MG63 (cell line): ENCODE data around the gene KDM5C. TPM values are rescaled to one million over a fixed set of nuclear protein-coding genes. Genes with fewer than 3 reads are reported as not detected.

ENCODE experiments used
- DNase-seq: peaks from one replicate; pipeline ENCODE4 v3.0.0-alpha.2; 2020
- H3K27me3 ChIP-seq: fragments of 250-450 bp; sonication (Bioruptor Pico); 2 replicates; pipeline ENCODE4 v1.5.1; 2020; ENCODE audit warnings: mild to moderate bottlenecking, moderate library complexity
- H3K36me3 ChIP-seq: fragments of 250-450 bp; sonication (Bioruptor Pico); 2 replicates; pipeline ENCODE4 v1.5.1; 2020; ENCODE audit warnings: mild to moderate bottlenecking, moderate library complexity
- H3K4me3 ChIP-seq: fragments of 250-450 bp; sonication (Bioruptor Pico); 2 replicates; pipeline ENCODE4 v1.5.1; 2020; ENCODE audit warnings: mild to moderate bottlenecking, moderate library complexity
- H3K9me3 ChIP-seq: fragments of 250-450 bp; sonication (Bioruptor Pico); 2 replicates; pipeline ENCODE4 v1.5.1; 2020; ENCODE audit warnings: mild to moderate bottlenecking, moderate library complexity
- total RNA-seq: library from RNA; depleted of rRNA; stranded (reverse); fragments of >200 nt; shearing (Covaris generic); gene quantifications from 2 replicates; pipeline ENCODE4 v1.2.3, GENCODE V29; 2014; ENCODE audit warnings: low replicate concordance

KDM5C gene
- total RNA-seq, 1 experiment from 2014 or later = 63.8 TPM

DNA sequence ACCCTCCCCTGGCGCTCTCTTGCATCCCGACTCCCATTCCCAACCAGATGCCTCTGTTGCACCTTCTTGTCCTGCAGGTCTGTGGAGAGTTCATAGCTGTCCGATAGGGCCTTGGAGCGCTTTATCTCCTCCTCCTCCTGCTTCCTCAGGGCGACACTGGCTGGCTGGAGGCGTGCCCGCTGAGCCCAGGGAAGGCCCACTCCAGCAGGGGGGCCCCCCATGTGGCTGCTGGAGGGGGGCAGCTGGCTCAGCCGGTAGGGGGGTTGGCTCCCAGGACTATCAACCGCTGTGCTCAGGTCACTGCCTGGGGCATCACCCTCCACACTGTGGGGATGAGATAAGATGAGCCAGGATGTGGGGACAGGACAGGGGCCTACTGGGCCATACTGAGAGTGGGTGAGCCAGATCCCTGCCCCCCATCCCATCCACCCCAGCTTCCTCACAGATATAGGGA is 30.8 kb upstream of the KDM5C start:
- Histone ChIP-seq H3K4me3 (no peak overlapping the region), H3K27me3 (no peaks in the 10 kb centered on the region), H3K36me3 (no peaks in the 10 kb centered on the region), H3K9me3 (no peaks in the 10 kb centered on the region)
- DNase-seq = no peak

DNA sequence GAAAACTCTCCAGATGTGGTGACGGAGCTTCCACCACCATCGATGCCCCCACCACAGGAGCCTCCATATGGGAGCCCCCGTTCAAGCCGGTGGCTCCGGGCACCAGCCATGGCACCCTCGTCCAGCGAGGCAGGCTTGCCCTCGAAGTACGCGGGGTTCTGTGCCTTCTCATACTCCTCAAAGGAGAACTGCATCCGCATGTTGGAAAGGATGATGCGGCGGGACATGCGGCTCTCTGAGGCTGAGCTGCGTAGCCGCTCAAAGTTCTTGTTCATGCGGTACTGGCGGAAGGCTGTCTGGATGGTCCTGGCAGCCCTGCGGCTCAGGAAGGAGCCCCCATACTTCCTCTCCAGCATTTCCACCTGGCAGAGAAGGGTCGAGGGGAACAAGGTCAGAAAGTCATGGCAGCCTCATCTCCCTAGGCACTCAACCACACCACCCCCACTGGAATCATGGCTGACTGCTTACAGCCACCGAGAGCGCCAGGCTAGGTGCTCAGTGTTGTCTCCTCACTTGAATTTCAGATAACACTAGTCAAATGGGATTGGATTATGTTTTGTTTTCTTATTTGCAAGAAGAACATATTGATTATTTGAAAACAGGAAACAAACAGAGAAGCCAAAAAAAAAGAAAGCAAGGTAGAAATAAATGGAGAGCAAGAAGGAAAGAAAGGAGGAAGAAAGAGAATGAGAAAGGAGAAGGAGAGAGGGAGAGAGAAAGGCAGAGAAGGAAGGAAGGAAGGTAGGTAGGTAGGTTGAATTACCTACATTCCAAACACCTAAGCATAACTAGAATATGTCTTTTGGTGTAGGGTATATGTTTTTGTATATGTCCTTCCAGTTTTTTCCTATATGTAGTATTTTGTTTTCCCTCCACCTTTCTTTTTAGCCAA is 29.8 kb upstream of the KDM5C start:
- Histone ChIP-seq H3K36me3 (no peaks in the 10 kb centered on the region), H3K4me3 (no peak overlapping the region), H3K27me3 (no peaks in the 10 kb centered on the region), H3K9me3 (no peaks in the 10 kb centered on the region)
- no peak for DNase-seq

DNA sequence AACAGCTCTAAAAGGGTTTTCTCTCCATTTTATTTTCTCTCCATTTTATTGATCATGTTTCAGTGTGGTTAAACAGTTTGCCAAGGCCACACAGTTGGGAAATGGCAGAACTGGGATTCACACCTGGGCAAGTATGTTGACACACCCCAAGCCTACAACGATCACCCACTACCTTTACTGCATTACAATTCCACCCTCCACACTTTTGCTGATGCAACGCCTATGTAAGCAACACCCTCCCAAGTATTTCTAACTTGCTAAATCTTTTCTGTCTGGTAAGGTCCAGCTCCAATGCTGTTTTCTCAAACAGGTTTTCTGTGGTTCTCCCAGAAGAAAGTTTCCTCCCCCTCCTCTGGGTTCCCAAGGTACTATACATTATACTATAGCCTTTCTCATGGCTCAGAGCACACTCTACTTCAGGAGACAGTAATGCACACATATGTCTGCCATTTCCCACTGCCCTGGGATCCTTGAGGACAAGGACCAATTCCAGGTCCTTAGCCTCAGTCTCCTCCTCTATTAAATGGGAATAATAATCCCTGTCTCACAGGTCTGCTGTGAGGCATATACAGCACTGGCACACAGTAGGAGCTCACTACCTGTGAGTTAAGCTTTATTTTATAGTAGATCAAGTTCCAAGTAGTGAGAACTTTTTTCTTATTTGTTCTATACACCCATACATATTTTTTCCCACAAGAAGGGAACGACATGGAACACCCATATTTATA is 28.4 kb upstream of the KDM5C start:
- Histone ChIP-seq H3K36me3 (no peaks in the 10 kb centered on the region), H3K27me3 (no peaks in the 10 kb centered on the region), H3K4me3 (no peak overlapping the region), H3K9me3 (no peaks in the 10 kb centered on the region)
- no peak for DNase-seq

DNA sequence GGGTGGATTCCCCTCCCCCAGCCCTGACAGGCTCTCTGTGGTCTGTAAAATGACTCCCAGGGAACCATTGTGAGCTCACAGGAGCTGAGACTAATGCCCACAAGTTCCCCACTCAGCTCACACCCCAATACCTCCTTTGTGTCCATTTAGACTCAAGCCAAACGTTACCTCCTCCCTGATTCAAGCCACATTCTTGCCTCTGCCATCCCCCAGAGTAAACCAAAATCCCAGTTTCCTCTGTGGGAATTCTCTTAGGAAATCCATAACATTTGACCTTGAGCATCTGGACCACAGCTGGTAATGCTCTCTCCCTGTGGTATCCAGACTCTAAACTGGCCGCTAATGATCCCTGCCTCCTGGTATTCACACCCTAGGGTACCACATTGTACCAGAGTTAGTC is 26.3 kb upstream of the KDM5C start:
- H3K27me3 ChIP-seq = no peaks in the 10 kb centered on the region
- DNase-seq = no peak

DNA sequence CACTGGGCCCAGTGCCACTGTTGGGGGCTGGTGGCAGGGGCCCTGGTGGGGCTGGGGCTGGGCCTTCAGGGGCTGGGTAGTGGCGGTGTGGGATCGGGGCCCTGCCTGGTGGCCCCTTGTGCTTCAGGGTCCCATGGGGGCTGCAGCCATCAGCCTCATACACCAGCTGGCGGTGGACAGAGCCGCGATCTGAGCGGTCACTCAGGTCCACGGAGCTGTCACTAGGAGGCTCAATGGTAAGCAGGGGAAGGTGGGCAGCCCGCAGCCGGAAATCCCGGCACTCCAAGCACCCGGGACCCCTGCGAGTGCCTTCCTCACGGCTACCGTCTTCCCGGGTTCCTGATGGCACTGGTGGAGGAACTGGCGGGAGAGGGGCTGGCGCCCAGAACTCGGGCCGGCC is 25.5 kb upstream of the KDM5C start:
- DNase-seq = no peak
- Histone ChIP-seq H3K9me3 (no peaks in the 10 kb centered on the region), H3K36me3 (no peaks in the 10 kb centered on the region), H3K27me3 (no peaks in the 10 kb centered on the region), H3K4me3 (no peak overlapping the region)

More for the DNA sequence above, 26.3 kb upstream of the KDM5C start:
- H3K9me3 ChIP-seq = no peaks in the 10 kb centered on the region
- H3K4me3 ChIP-seq = no peak overlapping the region
- no peaks in the 10 kb centered on the region for H3K36me3 ChIP-seq

DNA sequence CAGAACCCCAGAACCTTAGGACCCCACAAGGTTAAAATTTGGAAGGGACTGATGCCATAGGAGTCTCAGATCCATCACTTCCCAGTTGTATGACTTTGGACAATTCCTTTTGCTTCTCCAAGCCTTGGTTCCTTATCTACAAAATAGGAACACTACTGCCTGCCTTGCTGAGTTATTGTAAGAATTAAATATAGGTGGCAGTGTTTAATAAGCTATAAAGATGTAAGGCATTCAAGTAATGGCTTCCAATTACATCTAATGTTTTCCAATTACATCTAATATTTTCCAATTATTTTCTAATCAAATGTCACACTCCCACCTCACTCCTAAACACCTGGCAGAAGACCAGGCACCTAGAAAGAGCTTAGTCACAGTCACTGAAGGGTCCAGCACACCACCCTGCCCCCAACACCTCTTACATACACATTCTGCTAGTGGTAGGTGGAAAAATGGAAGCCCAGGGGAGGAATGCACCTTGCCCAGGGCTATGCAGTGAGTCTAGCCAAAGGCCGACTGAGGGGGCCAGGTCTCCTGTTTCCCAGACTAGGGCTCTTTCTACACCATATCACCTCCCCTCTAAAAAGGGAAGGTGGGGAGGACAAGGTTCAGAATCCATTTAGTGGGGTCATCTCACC is 24.5 kb upstream of the KDM5C start:
- Histone ChIP-seq H3K36me3 (no peaks in the 10 kb centered on the region), H3K9me3 (no peaks in the 10 kb centered on the region), H3K4me3 (no peak overlapping the region), H3K27me3 (no peaks in the 10 kb centered on the region)
- DNase-seq = no peak

DNA sequence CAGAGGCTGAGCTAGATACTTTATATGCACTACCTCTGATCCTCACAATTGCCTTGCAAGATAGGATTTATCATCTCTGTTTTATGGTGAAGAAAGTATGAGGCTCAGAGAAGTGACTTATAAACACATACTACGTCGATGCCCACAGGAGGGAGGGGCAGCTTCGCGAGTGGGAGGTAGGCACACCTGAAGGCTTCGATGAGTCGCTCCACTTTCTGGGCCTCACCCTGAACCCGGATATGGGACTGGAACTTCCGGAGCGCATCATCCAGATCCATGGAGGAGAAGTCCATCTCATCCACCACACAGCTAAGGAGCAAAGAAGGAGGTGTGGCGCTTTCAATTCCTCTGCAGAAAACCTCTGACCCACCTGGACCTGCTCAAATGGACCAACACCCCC is 22.9 kb upstream of the KDM5C start:
- DNase-seq = no peak
- Histone ChIP-seq H3K36me3 (no peaks in the 10 kb centered on the region), H3K4me3 (no peak overlapping the region), H3K9me3 (no peaks in the 10 kb centered on the region), H3K27me3 (no peaks in the 10 kb centered on the region)

DNA sequence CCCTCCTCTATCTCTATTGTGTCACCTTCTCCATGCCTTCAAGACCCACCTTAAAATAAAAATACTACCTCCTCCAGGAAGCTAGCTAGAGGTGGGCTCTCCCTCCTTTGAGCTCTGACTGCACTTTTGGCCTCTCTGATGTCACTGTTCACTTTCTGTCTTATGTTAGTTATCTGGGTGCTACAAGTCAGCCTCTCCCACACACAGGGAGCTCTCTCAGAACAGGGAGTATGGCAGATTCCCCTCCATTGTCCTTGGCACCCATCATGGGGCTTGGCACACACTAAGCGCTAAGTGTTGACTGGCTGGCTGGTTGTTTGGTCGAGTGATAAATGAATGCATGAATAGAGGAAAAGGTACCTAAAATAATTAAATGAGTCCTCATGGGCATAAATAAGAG is 21.2 kb upstream of the KDM5C start:
- Histone ChIP-seq H3K36me3 (no peaks in the 10 kb centered on the region), H3K9me3 (no peaks in the 10 kb centered on the region), H3K27me3 (no peaks in the 10 kb centered on the region), H3K4me3 (no peak overlapping the region)
- no peak for DNase-seq

DNA sequence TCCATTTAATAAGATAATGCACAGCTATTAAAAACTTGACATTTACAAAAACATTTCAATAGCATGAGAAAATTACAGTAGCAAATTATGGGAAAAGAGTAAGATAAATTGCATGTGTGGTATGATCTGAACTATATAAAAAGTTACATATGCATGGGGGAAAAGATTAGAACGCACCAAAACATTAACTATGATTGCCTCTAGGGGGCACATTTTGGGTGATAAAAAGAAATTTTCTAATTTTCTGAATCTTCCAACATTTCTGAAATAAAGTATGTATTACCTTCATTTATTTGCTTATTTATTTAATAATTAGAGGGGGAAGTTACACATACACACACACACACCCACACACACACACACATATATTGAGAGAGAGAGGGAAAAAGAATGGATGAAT is 19.6 kb upstream of the KDM5C start:
- Histone ChIP-seq H3K9me3 (no peaks in the 10 kb centered on the region), H3K36me3 (no peaks in the 10 kb centered on the region), H3K27me3 (no peaks in the 10 kb centered on the region), H3K4me3 (no peak overlapping the region)
- no peak for DNase-seq

DNA sequence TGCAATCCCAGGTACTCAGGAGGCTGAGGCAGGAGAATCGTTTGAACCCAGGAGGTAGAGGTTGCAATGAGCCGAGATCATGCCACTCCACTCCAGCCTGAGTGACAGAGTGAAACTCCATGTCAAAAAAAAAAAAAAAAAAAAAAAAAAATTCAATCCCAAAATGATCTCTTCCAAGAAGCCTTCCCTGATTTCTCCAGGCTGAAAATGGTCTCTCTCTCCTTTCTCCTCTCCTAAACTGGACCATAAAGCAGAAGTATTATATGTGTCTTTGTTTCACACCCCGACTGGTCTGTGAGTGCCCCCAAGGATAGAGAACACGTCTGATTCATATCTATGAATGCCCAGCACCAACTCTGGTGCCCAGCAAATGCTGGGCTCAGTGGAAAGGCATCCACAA is 17.3 kb upstream of the KDM5C start:
- Histone ChIP-seq H3K9me3 (no peaks in the 10 kb centered on the region), H3K27me3 (no peaks in the 10 kb centered on the region), H3K36me3 (no peaks in the 10 kb centered on the region), H3K4me3 (no peak overlapping the region)
- DNase-seq = no peak

DNA sequence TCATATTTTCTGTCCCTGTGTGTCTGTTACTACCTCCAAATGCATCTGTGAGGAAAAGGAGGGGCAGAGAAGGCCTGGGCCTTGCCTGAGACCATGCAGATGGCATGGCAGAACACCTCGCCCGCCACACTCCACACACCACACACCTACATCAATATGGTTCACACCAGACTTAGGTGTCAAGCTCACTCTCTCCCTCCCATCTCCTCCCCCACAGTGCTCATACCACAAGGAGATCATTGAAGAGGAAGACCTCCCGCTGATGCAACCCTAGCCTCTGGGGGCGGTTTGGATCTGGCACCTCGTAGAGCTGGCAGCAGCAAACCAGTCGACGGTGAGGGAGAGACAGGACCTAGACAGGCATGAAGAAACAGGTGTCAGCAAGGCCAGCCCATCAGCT is 16.6 kb upstream of the KDM5C start:
- no peaks in the 10 kb centered on the region for H3K36me3 ChIP-seq
- H3K9me3 ChIP-seq = no peaks in the 10 kb centered on the region
- no peaks in the 10 kb centered on the region for H3K27me3 ChIP-seq
- no peak for DNase-seq
- no peak overlapping the region for H3K4me3 ChIP-seq

DNA sequence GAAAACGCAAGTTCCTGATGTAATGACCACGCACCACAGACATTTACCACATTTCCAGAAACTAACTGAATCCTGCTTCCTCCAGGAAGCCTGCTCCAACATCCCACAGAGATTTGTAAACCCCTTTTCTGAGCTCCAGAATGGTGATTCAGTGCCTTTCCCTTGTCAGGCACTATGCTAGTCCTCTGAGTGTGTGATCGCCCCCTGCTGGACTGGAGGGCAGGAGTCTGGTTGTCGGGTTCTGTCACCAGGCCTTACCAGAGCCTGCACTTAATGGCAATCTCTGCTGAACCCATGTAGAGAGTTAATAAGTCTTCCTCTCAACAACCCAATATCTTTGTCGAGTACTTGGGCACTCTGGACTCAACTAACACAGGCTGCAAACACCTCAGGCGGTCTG is 14.5 kb upstream of the KDM5C start:
- no peaks in the 10 kb centered on the region for H3K9me3 ChIP-seq
- DNase-seq = peak; percentile 17
- H3K36me3 ChIP-seq = no peaks in the 10 kb centered on the region
- no peaks in the 10 kb centered on the region for H3K27me3 ChIP-seq
- H3K4me3 ChIP-seq = no peak overlapping the region

DNA sequence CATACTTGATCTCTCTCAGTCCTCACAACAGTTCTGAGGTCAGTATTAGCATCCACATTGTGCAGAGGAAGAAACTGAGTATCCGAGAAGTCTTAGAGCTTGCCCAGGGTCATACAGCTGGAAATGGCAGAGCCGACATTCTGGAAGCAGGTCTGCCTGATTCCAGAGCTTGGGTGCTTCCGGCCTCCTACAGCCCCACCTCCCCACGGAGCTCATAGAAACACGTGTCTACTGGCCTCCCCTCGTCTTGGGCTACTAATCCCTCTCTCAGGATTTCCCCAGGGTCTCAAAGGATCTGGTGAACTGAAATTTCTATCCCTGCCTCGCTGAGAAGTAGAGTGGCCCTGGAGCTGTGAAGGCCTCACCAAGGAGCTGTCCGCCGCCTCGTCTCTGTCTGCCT is 12.0 kb upstream of the KDM5C start:
- no peak overlapping the region for H3K4me3 ChIP-seq
- no peaks in the 10 kb centered on the region for H3K27me3 ChIP-seq
- no peak for DNase-seq
- no peaks in the 10 kb centered on the region for H3K9me3 ChIP-seq
- H3K36me3 ChIP-seq = no peaks in the 10 kb centered on the region

DNA sequence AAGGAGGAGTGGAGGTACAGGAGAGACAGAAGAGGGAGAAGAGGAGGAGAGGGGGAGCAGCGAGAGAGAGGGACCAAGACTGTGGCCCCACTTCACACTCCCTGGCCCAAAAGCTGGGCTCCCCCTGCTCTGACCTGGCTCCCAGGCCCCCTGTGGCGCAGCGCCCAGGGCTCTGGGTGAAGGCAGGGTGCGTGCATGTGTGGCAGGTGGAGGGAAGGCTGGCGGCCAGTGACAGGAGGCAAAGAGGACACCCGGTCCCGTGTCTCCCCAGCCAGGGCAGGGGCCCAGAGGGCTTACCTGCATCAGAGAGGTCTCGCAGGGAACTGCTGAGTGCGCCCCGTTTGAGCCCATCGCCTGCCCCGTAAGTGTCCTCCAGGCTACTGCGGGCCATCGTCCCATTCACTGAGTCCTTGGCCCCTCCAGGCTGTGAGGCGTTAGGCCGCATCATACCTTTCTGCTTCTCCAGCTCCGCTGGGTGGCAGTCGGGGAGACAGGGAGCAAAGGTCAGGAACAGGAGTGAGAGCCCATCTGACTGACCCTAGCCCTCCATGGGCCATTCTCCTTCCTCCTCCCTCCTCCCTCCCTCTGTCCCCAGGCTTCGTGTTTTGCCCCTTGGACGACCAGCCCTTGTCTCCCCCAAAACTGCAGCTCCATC is 11.1 kb upstream of the KDM5C start:
- no peaks in the 10 kb centered on the region for H3K27me3 ChIP-seq
- H3K36me3 ChIP-seq = no peaks in the 10 kb centered on the region
- H3K4me3 ChIP-seq = no peak overlapping the region
- no peaks in the 10 kb centered on the region for H3K9me3 ChIP-seq
- no peak for DNase-seq

DNA sequence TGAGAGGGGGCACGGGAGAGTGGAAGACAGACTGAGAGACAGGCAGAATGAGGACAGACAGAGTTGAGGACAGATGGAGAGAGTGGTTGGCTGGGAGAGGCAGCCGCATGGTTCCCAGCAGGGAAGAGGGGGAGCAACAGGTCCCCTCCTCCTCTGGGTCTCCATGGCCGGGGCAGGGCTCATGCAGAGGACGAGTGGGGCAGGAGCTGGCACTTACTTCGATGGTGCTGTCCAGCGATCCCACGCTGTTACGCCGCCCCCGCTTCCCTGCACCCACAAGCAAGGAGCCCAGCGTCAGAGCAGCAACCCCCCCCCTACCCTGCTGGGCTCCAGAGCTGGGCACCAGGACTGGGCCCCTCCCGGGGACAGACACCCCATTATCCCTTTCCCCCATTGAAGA is 10.6 kb upstream of the KDM5C start:
- no peak for DNase-seq

DNA sequence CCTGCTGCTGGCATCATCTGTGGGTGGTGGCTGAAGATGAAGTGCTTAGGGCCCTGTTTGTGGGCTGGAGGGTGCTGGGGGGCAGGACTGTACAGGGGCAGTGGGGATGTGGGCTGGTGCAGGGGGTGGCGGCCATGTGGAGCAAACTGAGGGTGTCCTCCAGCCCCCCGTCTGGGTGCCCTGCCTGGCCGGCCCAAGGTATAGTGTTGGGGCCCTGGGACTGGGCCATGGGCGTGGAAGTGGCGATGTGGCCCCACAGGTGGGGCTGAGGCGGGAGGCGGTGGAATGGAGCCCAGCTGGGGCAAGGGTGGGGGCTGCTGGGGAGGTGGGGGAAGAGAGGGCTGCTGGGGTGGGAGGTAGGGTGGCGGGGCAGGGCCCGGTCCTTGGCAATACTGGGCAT is 9.5 kb upstream of the KDM5C start:
- no peak for DNase-seq
- Histone ChIP-seq H3K4me3 (no peak overlapping the region), H3K27me3 (no peaks in the 10 kb centered on the region), H3K9me3 (no peaks in the 10 kb centered on the region), H3K36me3 (no peaks in the 10 kb centered on the region)

More for the DNA sequence above, 10.6 kb upstream of the KDM5C start:
- Histone ChIP-seq H3K27me3 (no peaks in the 10 kb centered on the region), H3K9me3 (no peaks in the 10 kb centered on the region), H3K4me3 (no peak overlapping the region), H3K36me3 (no peaks in the 10 kb centered on the region)

DNA sequence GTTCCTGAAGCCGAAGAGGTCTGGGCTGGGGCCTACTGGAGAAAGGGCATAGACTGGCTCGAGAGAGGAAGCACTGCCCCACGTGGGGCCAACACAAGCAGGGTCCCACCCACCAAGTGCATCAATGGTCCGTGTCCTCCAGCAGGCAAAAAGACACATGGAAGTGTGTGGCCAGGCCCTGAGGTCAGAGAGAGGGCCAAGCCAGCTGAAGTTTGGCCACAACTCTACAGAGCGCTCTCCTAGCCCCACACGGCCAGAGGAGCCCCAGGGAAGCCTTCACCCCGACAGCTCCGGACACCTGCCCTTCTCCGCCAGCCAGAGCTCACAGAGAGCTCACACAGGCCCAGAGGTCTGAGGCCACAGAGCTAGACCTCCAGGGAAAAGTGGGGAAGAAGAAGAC is 8.5 kb upstream of the KDM5C start:
- no peaks in the 10 kb centered on the region for H3K27me3 ChIP-seq
- no peaks in the 10 kb centered on the region for H3K36me3 ChIP-seq
- H3K9me3 ChIP-seq = no peaks in the 10 kb centered on the region
- no peak overlapping the region for H3K4me3 ChIP-seq
- no peak for DNase-seq
